Measurements from ENCODE around the gene PDE6C. TPM values are rescaled to one million over a fixed set of nuclear protein-coding genes. Genes with fewer than 3 reads are reported as not detected.

Gene PDE6C
- polyA plus RNA-seq, 1 of the 3 experiments (the other 2 are of a cell fraction), result not detected

DNA sequence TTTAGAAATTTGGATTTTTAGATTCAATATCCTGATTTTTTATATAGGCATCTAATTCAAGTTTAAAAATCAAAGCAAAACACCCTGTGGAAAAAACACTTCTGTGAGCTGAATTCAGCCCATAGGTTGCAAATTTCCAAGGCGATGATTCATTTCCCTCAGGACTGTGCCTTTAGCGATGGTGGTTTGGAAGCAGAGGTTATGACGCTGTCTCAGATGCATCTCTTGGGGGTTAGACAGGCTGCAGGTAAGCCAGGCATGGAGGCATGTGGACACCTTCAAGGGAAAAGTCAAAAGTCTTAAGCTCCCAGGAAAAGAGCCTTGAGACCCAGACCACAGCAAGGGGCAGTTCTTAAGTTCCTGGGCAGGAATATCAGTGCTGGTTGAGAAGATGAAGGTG, 99.6 kb downstream of the PDE6C start:
- Histone ChIP-seq H3K36me3 (replicated peaks in 1 of 2; ENCODE audit: control insufficient read depth in 1 of 2, insufficient read depth in 2 of 2, low read length in 1 of 2) (no peaks in the 10 kb centered on the region), H3K4me2 (no peak overlapping the region), H3K9me2 (no peaks in the 10 kb centered on the region), H3K4me3 (ENCODE audit: low read depth in 2 of 2, low read length in 1 of 2) (no peak overlapping the region), H3K27me3 (ENCODE audit: insufficient read depth) (no peaks in the 10 kb centered on the region), H3K4me1 (ENCODE audit: control insufficient read depth in 1 of 2, insufficient read depth in 2 of 2, low read depth in 1 of 2, low read length in 1 of 2) (peaks cover 0 to 9% of the 10 kb centered on the region in 2 experiments; a peak in 1 of 4 replicates), H4K20me1 (ENCODE audit: insufficient read depth) (no peaks in the 10 kb centered on the region), H2AFZ (ENCODE audit: low read depth) (no peak overlapping the region), H3K9ac (no peak overlapping the region), H3K79me2 (ENCODE audit: insufficient read depth) (no peaks in the 10 kb centered on the region), H3K27ac (ENCODE audit: low read depth in 2 of 2, low read length in 1 of 2) (no peak overlapping the region), H3F3A (replicated peaks; ENCODE audit: insufficient read depth) (no peaks in the 10 kb centered on the region), H3K9me3 (no peaks in the 10 kb centered on the region)
- TF ChIP-seq ELF1 (IDR thresholded peaks at IDR 0.05), result no peak
- TF ChIP-seq TEAD4 (IDR thresholded peaks at IDR 0.05; ENCODE audit: borderline replicate concordance, insufficient read depth), result no peak
- TF ChIP-seq, protein P1, sequence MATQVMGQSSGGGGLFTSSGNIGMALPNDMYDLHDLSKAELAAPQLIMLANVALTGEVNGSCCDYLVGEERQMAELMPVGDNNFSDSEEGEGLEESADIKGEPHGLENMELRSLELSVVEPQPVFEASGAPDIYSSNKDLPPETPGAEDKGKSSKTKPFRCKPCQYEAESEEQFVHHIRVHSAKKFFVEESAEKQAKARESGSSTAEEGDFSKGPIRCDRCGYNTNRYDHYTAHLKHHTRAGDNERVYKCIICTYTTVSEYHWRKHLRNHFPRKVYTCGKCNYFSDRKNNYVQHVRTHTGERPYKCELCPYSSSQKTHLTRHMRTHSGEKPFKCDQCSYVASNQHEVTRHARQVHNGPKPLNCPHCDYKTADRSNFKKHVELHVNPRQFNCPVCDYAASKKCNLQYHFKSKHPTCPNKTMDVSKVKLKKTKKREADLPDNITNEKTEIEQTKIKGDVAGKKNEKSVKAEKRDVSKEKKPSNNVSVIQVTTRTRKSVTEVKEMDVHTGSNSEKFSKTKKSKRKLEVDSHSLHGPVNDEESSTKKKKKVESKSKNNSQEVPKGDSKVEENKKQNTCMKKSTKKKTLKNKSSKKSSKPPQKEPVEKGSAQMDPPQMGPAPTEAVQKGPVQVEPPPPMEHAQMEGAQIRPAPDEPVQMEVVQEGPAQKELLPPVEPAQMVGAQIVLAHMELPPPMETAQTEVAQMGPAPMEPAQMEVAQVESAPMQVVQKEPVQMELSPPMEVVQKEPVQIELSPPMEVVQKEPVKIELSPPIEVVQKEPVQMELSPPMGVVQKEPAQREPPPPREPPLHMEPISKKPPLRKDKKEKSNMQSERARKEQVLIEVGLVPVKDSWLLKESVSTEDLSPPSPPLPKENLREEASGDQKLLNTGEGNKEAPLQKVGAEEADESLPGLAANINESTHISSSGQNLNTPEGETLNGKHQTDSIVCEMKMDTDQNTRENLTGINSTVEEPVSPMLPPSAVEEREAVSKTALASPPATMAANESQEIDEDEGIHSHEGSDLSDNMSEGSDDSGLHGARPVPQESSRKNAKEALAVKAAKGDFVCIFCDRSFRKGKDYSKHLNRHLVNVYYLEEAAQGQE (IDR thresholded peaks at IDR 0.05; ENCODE audit: low read depth, low read length), result no peak
- TF ChIP-seq TCF12 (IDR thresholded peaks at IDR 0.05), result no peak
- TF ChIP-seq CHD2 (IDR thresholded peaks at IDR 0.05; ENCODE audit: low read length, partially characterized antibody), result no peak
- TF ChIP-seq NFIC (IDR thresholded peaks at IDR 0.05; ENCODE audit: borderline replicate concordance), result no peak
- no peak for TF ChIP-seq RFX5 (IDR thresholded peaks at IDR 0.05; ENCODE audit: low read length)
- no peak for TF ChIP-seq JUND (IDR thresholded peaks at IDR 0.05)
- TF ChIP-seq, protein P2, sequence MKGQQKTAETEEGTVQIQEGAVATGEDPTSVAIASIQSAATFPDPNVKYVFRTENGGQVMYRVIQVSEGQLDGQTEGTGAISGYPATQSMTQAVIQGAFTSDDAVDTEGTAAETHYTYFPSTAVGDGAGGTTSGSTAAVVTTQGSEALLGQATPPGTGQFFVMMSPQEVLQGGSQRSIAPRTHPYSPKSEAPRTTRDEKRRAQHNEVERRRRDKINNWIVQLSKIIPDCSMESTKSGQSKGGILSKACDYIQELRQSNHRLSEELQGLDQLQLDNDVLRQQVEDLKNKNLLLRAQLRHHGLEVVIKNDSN (IDR thresholded peaks at IDR 0.05; ENCODE audit: borderline replicate concordance, low read depth), result no peak
- TF ChIP-seq, protein P3, sequence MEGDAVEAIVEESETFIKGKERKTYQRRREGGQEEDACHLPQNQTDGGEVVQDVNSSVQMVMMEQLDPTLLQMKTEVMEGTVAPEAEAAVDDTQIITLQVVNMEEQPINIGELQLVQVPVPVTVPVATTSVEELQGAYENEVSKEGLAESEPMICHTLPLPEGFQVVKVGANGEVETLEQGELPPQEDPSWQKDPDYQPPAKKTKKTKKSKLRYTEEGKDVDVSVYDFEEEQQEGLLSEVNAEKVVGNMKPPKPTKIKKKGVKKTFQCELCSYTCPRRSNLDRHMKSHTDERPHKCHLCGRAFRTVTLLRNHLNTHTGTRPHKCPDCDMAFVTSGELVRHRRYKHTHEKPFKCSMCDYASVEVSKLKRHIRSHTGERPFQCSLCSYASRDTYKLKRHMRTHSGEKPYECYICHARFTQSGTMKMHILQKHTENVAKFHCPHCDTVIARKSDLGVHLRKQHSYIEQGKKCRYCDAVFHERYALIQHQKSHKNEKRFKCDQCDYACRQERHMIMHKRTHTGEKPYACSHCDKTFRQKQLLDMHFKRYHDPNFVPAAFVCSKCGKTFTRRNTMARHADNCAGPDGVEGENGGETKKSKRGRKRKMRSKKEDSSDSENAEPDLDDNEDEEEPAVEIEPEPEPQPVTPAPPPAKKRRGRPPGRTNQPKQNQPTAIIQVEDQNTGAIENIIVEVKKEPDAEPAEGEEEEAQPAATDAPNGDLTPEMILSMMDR (IDR thresholded peaks at IDR 0.05), result no peak
- no peak for TF ChIP-seq TAF1 (IDR thresholded peaks at IDR 0.05; ENCODE audit: borderline replicate concordance, low read depth, low read length)
- no peak for TF ChIP-seq MEF2A (IDR thresholded peaks at IDR 0.05; ENCODE audit: borderline replicate concordance, low read depth)
- TF ChIP-seq FOXM1 (IDR thresholded peaks at IDR 0.05; ENCODE audit: low read depth), result no peak
- TF ChIP-seq EP300 (IDR thresholded peaks at IDR 0.05; ENCODE audit: borderline replicate concordance in 1 of 2, low read depth in 1 of 2, low read length in 1 of 2), result no peak
- TF ChIP-seq EZH2phosphoT487 (IDR thresholded peaks at IDR 0.05; ENCODE audit: borderline replicate concordance, low read depth), result no peak
- TF ChIP-seq RXRA (IDR thresholded peaks at IDR 0.05; ENCODE audit: borderline replicate concordance, low read depth), result no peak
- TF ChIP-seq, protein P4, sequence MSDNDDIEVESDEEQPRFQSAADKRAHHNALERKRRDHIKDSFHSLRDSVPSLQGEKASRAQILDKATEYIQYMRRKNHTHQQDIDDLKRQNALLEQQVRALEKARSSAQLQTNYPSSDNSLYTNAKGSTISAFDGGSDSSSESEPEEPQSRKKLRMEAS (IDR thresholded peaks at IDR 0.05; ENCODE audit: low read depth), result no peak
- TF ChIP-seq FOSL2 (IDR thresholded peaks at IDR 0.05; ENCODE audit: borderline replicate concordance, low read depth), result no peak
- no peak for TF ChIP-seq GABPA (IDR thresholded peaks at IDR 0.05; ENCODE audit: low read depth)
- TF ChIP-seq FOXJ3 (CRISPR knock-in tag; IDR thresholded peaks at IDR 0.05), result no peak
- no peak for DNase-seq
- WGBS (ENCODE audit: low lambda C conversion rate), result 50% methylated on average over 3 of the region's 3 CpGs
- ChIA-PET CTCF (interaction anchor here (1.2 to 2.2 kb wide), 2 partner anchors 9 to 40 kb away, joined by 4 to 10 read pairs; partner anchors contain the start of gene FRA10AC1), POLR2A (interaction anchor here (0.9 kb wide), 1 partner anchor 9 kb away, joined by 6 read pairs; the partner anchor contains the start of gene FRA10AC1)

All from SK-N-SH (cell line).